EL (cell line): ENCODE results near the gene SORD.
"Not testable (repeated sequence)": the region's sequence is repeated elsewhere in the genome, so short reads cannot be mapped to it uniquely, and the experiment has no call there.

Source experiments
- DNase-seq: peaks from one replicate; pipeline ENCODE4 v3.0.0-alpha.2; 2016

SORD gene

GRCh38 chr15:45025627-45026026 lies 2.6 kb downstream of the SORD start:
- DNase-seq: not testable (repeated sequence)

- no peak for DNase-seq
Measured at GRCh38 chr15:45026651-45027190, 3.7 kb downstream of the SORD start.

- no peak for DNase-seq
Measured at GRCh38 chr15:45027220-45027619, 4.2 kb downstream of the SORD start.

GRCh38 chr15:45030743-45031142 lies 7.7 kb downstream of the SORD start:
- DNase-seq: no peak

GRCh38 chr15:45031522-45032028 lies 8.6 kb downstream of the SORD start:
- not testable (repeated sequence) for DNase-seq

GRCh38 chr15:45032501-45032900 lies 9.5 kb downstream of the SORD start:
- DNase-seq: not testable (repeated sequence)

- DNase-seq: not testable (repeated sequence)
Measured at GRCh38 chr15:45034087-45034486, 11.1 kb downstream of the SORD start.

- DNase-seq: not testable (repeated sequence)
Measured at GRCh38 chr15:45034600-45035375, 11.8 kb downstream of the SORD start.

- DNase-seq: peak; percentile 57
Measured at GRCh38 chr15:45036812-45037781, 14.1 kb downstream of the SORD start.

GRCh38 chr15:45037936-45038335 lies 14.9 kb downstream of the SORD start:
- DNase-seq: no peak

- DNase-seq: not testable (repeated sequence)
Measured at GRCh38 chr15:45040396-45040795, 17.4 kb downstream of the SORD start.

- DNase-seq: not testable (repeated sequence)
Measured at GRCh38 chr15:45041538-45041937, 18.5 kb downstream of the SORD start.

- DNase-seq: not testable (repeated sequence)
Measured at GRCh38 chr15:45042859-45043258, 19.9 kb downstream of the SORD start.

GRCh38 chr15:45044270-45044669 lies 21.3 kb downstream of the SORD start:
- not testable (repeated sequence) for DNase-seq

GRCh38 chr15:45048449-45048793 lies 25.4 kb downstream of the SORD start:
- DNase-seq: not testable (repeated sequence)

GRCh38 chr15:45048794-45049631 lies 26.0 kb downstream of the SORD start:
- DNase-seq: no peak

- DNase-seq: no peak
Measured at GRCh38 chr15:45050587-45050986, 27.6 kb downstream of the SORD start.

GRCh38 chr15:45052676-45053075 lies 29.7 kb downstream of the SORD start:
- DNase-seq: not testable (repeated sequence)

- DNase-seq: not testable (repeated sequence)
Measured at GRCh38 chr15:45058690-45059675, 36.0 kb downstream of the SORD start.

GRCh38 chr15:45062301-45062700 lies 39.3 kb downstream of the SORD start:
- DNase-seq: not testable (repeated sequence)

GRCh38 chr15:45064386-45064785 lies 41.4 kb downstream of the SORD start:
- peak; percentile 20 for DNase-seq
